HFF-Myc (cell line): Measurements from ENCODE around the gene ANXA11.

Experiments
- DNase-seq: peaks from one replicate; pipeline ENCODE4 v3.0.0-alpha.2; 2011; ENCODE audit warnings: low read depth; ENCODE audit errors: extremely low read depth
- H3K4me3 ChIP-seq: replicated peaks from 2 replicates; pipeline ENCODE4 v1.5.1; 2011; ENCODE audit warnings: low read depth, mild to moderate bottlenecking, control low read depth, low read length
- TF ChIP-seq, protein P1 (sequence below): IDR thresholded peaks from 2 replicates; pipeline ENCODE4 v1.5.1; 2012; ENCODE audit warnings: mild to moderate bottlenecking, low read depth, low read length, control low read depth; ENCODE audit errors: missing control alignments

Gene ANXA11

DNA sequence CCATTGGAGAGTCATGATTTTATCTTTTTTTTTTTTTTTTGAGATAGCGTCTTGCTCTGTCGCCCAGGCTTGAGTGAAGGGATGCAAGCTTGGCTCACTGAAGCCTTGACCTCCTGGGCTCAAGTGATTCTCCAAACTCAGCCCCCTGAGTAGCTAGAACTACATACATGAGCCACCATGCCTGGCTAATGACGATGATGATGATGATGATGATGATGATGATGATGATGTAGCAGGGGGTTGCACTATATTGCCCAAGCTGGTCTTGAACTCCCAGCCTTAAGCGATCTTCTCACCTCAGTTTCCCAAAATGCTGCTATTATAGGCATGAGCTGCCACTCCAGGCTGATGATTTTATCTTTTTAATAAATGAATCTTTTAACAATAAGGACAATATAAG is 86.7 kb downstream of the ANXA11 start:
- H3K4me3 ChIP-seq = no peak overlapping the region
- DNase-seq = no peak
- TF ChIP-seq, protein P1, sequence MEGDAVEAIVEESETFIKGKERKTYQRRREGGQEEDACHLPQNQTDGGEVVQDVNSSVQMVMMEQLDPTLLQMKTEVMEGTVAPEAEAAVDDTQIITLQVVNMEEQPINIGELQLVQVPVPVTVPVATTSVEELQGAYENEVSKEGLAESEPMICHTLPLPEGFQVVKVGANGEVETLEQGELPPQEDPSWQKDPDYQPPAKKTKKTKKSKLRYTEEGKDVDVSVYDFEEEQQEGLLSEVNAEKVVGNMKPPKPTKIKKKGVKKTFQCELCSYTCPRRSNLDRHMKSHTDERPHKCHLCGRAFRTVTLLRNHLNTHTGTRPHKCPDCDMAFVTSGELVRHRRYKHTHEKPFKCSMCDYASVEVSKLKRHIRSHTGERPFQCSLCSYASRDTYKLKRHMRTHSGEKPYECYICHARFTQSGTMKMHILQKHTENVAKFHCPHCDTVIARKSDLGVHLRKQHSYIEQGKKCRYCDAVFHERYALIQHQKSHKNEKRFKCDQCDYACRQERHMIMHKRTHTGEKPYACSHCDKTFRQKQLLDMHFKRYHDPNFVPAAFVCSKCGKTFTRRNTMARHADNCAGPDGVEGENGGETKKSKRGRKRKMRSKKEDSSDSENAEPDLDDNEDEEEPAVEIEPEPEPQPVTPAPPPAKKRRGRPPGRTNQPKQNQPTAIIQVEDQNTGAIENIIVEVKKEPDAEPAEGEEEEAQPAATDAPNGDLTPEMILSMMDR = no peak

DNA sequence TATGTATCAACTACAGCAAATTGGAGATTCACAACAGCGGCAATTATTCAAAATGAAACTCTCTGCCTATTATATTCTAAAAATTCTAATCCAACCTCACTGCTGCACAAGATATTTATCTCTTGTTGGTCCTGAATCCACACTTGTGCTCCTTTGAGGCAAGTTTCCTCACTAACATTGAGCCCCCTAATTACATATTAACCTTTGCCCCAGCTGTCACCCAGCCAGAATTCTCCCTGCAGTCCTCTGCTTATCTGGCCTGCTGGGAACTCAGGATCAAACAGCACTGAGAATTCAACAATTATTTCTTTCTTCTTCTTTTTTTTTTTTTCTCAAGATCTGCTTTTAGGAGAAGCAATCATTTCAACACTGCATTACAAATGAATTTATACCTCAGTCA is 94.4 kb downstream of the ANXA11 start:
- TF ChIP-seq, protein P1 = no peak
- DNase-seq = no peak
- H3K4me3 ChIP-seq = no peak overlapping the region

DNA sequence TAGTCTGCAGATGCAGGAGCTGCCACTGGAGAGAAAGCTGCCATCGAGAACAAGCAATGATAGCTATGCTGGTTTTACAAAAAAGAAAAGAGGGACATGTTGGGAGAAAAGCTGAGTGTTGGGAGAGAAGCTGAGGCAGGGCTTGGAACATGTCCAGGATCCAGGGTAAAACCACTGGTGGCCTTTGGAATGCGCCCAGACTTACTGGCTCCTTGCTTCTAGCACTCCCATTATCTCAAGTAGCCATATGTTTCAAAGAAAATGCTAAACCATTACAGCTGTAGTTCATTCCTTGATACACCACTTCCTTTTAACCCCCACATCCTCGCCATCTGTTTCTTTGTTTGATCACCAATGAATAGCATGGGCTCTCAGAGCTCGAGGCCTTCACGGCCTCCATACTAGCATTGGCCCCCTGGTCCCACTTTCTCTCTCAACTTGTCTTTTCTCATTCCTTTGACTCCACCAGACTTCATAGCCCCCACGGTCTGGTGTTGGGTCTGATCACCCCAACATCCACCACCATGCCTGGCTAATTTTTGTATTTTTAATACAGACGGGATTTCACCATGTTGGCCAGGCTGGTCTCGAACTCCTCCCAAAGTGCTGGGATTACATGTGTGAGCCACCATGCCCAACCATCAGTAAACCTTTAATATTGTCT is 96.6 kb downstream of the ANXA11 start:
- TF ChIP-seq, protein P1 = no peak
- DNase-seq = peak; percentile 58

DNA sequence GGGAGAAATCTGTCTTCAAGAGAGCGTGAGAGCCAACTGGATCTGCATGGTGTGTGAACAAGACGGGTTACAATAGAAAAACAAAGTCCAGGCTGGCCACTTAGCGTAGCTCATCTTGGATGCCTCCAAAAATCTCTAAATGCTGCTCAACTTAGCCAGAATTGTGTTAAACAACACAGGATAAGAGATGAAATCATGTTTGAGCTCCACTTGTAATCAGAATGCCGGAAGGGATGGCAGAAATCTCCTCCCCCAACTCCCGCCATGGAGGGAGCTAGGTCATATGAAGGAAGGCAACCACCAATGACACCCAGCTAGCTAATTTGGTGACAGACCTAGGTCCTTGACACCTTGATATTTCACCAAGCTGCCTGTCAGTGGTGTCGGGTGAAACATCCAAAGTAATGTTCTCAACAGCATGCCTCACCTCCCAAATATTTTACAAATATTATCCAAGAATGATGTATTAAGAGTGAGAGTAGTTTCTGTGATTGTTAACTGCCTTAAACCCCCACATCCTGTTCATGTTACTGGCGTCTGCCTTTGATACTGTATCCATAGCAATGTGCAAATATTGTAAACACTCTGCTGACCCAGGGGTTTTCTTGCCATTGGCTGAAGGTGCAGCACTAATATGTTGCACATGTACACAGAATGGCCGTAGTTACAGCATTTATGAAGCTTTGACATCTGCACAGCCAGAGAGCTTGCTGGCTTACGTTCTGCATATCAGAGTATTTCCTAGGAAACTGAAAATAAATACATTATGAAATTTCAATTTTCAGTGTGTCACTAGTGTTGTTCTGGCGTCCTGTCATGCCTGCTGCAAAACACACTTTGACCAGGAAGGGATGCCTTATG is 101.0 kb downstream of the ANXA11 start:
- H3K4me3 ChIP-seq = 0 out of 2 replicates have a peak overlapping the region, but pooled peaks have one; percentile 11
- DNase-seq = peak; percentile 98
- TF ChIP-seq, protein P1 = no peak

More for the DNA sequence above, 96.6 kb downstream of the ANXA11 start:
- no peak overlapping the region for H3K4me3 ChIP-seq
